ENCODE data around the gene TPP1. TPM values are rescaled to one million over a fixed set of nuclear protein-coding genes. Genes with fewer than 3 reads are reported as not detected.
A peak's percentile ranks its signal among the peaks of the same experiment; 100 is the strongest.

The TPP1 gene
- total RNA-seq, 1 experiment from 2014 or later: 36.1 TPM

DNA sequence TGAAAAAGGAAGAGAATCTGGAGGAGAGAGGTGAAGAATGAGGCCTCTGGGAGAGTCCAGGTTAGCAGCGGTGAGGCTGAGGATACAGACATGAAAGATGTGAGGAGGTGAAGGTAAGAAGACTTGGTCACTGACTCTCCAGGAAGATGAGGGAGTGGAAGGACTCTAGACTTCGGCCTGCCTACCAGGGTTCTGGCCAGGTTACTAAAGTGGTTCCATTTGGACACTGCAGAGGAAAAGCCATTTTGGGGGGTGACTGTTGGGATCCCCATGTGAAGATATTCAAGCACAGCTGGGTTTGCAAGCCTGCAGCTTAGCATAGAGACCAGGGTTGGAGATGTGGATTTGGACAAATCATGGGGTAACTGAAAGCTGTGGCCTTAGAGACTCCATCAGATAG lies 28.6 kb upstream of the TPP1 start:
- no peak for DNase-seq (ENCODE audit: low read depth)

DNA sequence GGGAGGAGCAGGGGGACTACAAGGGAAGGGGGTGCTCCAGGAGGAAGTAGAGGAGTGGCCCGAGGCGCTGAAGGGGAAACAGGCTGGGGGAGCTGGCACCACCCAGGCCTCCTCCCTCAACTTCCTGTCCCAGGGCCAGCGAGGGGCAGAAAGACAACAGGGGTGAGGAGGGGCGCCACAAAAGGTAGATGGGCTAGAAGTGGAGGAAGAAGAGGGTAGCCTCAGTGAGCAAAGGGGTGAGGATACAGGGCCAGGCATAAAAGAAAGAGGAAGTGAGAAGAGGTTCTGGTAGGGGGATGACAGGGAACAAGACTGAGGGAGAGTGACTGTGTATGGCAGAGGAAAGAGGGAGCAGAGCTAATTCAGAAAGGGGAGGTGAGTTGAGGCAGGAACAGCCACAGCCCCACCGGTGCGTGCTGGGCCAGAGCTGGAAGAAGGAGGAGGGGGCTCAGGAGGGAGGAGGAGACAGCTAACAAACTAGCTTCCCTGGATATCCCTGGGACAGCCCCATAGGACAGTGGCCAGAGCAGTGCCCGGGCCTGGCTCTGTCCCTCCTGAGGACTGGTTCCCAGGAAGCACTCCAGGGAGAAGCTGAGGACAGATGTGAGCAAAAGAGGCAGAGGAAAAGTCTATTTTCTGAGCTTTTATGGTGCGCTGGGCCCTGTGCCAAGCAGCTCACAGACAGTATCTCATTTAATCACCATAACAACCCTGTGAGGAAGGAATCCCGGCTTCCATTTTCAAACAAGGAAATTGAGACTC lies 27.9 kb upstream of the TPP1 start:
- DNase-seq (ENCODE audit: low read depth): no peak

DNA sequence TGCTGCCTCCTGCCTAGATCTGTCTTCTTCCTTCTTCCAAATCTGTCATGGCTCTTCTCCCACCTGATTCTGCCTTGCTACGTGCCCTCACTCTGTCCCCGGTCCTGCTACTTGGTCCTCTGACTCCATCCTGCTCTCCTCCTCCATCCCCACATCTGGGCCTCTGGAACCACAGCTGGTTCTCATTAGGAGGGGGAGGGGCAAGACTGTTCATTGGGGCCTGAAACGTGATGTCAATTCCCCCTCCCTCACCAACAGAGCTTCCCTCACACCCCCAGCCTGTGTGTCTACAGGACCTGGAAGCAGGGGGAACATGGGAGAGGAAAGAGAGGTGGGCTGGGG lies 27.3 kb upstream of the TPP1 start:
- no peak for DNase-seq (ENCODE audit: low read depth)

DNA sequence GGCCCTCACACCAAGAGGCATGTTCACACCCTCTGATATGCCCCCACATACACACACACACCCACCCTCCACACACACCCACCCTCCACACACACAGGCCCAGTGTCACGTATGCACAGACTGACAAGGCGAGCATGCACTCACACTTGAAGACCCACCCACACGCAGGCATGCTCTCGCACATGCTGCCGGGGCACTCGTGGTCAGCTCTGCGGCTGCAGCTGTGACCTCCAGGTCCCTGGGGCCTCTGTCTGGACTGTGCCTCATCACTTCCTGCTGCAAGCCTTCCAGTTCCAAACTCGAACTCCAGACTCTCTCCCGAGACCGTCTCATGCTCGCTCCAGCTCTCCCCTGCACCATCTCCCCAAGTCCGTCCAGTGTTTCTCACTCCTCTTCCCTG lies 26.8 kb upstream of the TPP1 start:
- peak; percentile 82 for DNase-seq (ENCODE audit: low read depth)

DNA sequence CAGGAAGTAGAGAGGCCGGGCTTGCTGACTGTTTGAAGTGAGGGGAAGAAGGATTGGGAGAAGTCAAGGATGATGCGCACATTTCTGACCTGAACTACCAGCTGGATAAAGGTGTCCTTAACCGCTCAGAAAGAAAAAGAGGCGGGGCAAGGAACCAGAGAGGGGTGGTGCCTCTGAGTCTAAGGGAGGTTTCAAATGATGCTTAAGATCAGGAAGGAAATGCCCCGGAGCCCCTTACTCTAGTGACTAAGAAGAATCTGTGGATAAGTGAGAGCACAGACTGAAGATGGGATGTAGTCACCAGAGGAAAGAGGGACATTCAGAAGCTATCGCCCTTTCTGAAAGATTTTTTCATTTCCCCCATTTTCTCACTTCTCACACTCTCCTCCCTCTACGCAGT lies 23.7 kb upstream of the TPP1 start:
- no peak for DNase-seq (ENCODE audit: low read depth)

DNA sequence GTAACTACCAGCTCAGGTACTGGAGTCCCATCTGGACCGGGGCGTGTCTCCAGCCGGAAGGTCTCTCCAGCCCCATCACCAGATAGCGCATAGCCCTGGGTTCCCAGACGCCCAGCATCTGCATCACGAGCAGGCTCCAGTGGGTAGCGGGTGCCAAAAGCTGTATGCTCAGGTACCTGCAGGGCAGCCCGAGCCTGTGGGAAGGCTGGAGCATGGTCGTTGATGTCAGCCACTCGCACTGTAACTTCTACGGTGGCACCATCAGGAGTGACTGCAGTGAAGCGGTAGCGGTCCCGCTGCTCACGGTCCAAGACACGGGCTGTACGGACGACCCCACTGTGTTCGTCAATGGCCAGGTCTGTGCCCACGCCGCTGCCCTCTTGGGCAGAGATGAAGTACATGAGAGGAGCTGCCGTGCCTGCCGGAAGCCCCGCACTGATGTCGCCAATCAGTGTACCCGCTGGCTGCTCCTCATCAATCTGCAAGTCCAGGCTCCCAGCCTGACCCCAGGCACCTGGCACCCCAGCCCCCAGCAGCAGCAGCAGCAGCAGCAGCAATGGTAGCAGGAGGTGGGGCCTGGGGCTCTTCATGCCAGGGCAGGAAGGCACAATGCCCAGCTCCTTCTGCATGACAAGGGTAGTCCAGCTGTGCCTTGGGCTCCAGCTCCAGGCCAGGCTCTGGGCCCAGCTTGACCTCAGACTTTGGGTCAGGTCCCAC lies 21.9 kb upstream of the TPP1 start:
- no peak for DNase-seq (ENCODE audit: low read depth)

DNA sequence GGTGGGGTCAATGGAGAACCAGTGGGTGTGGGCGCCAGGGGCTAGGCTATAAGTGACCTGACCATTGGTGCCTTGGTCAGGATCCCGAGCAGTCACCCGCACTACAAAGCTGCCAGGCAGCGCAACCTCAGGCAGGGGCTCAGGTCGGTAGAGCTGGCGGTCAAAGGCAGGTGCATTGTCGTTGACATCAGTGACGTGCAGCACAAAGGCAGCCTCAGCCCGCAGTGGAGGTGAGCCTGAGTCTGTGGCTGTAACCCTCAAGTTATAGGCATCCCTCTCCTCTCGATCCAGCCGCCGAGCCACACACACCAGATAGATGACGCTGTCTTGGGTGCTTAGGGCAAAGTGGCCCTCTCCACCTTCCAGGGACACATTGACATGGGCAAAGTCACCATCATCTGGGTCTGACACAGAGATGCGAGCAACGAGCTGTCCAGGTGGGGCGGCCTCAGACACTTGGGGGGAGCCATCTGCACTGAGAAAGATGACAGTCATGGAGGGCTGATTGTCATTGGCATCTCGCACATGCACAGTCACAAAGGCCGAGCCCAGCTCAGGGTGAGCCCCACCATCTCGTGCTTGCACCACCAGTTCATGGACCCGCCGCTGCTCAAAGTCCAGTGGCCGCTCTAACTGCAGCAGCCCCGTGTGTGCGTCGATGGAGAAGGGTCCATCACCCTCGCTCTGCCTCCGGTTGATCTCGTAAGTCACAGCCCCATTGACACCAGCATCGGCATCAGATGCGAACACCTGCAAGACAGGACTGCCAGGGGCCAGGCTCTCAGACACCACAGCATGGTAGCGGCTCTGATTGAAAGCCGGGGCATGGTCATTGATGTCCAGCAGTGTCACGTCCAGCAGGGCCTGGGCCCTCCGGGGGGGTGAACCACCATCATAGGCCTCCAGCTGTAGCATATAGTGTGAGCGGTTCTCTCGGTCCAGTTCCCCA lies 21.1 kb upstream of the TPP1 start:
- DNase-seq (ENCODE audit: low read depth): no peak

DNA sequence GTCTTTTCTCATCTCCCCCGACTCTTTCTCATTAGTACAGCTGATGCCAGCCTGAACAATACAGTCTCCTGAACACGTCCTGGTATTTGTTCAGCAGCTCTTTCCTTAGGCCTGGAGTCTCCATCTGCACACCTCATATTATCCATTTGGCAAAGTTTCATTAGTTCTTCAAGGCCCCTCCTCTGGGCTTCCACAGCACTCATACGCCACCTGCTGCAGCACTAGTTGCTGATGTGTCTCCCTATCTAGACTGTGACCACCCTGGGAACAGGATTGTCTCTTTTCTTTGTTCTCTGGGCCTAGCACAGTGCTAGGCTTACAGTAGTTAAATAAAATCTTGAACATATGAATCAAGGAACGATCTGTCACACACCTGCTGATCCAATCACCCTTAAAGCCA lies 19.2 kb upstream of the TPP1 start:
- no peak for DNase-seq (ENCODE audit: low read depth)

DNA sequence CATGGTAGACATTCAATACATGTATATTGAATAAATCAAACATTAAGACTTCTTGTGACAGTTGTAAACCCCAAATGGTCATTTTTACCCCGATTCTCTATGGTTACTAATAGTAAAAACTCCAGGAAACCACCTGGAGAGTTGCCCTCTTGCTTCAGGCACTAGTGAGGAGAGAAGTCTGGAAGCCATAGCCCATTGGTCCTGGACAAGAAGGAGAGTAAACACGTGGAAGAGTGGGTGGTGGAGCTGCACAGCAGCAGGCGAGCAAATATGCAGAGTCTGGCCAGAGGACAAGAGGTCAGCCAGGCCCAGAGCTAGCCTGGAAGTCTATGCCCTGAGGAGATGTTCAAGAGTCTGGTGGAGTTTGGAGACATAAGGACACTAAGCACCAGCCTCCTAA lies 18.6 kb upstream of the TPP1 start:
- no peak for DNase-seq (ENCODE audit: low read depth)

DNA sequence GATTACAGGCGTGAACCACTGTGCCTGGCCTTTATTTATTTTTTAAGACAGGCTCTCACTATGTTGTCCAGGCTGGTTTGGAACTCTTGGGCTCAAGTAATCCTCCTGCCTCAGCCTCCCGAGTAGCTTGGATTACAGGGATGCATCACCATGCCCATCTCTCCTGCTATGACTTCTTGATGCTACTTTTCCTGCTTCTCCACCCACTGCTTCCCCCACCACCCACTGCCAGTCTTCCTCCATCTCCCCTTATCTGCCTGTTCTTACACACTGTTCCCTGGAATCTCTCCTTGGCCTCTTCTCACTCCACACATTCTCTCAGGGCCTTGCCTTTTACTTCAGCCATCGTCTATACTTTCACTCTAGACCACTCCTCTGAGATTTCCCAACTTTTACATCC lies 17.3 kb upstream of the TPP1 start:
- DNase-seq (ENCODE audit: low read depth): no peak

DNA sequence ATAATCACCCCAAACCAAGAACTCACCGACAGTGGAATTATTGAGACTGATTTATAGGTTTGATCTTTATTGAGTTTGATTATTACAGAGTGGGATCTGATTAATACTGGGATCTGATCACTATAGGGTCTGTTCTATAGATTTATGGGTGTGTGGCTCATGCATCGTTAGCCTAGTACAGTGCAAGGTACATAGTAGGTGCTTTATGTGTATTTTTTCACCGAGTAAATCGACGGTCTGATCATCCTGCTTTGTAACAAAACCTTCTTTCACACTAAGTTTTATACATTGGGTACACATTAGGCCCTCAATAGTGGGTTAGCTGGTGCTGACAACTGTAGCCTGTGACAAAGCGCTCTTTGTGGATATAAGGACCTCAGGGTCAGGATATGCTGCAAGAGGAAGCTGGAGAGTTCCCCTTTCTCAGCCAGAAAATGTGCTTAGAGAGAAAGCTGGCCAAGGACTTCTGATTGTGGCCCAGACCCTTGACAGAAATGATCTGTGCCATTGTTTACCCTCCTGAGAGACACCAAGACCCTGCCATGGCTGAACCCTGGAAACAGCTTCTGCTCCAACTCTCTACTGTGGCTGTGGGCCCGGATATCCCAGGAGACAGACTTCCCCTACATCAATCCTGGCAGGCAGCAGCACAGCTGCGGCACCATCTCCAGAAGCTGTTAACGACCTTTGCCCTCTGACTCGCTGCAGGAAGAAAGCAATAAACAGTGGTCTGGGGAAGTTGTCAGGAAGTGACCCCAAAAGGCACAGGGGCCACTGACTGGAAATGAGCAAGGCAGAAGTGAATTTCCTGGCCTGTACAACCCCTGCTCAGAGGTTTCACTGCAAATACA lies 16.1 kb upstream of the TPP1 start:
- DNase-seq (ENCODE audit: low read depth): peak; percentile 86

DNA sequence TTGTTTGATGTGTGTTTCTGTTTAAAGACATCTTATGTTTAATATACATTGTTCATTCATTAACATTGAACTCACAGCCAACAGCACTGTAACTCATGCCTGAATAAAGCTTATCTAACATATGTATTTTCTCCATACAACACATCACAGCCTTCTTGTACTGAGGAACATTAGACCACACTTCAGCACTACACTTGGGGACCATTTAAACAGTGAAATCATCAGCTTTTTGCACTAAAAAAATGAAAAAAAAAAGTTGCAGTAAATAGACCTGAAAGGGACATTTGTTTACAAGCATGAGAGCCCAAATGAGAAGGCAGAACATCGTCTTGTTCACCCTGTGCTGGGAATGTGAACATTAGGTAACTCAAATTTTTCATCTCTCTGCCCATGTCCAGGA lies 15.3 kb upstream of the TPP1 start:
- DNase-seq (ENCODE audit: low read depth): no peak

DNA sequence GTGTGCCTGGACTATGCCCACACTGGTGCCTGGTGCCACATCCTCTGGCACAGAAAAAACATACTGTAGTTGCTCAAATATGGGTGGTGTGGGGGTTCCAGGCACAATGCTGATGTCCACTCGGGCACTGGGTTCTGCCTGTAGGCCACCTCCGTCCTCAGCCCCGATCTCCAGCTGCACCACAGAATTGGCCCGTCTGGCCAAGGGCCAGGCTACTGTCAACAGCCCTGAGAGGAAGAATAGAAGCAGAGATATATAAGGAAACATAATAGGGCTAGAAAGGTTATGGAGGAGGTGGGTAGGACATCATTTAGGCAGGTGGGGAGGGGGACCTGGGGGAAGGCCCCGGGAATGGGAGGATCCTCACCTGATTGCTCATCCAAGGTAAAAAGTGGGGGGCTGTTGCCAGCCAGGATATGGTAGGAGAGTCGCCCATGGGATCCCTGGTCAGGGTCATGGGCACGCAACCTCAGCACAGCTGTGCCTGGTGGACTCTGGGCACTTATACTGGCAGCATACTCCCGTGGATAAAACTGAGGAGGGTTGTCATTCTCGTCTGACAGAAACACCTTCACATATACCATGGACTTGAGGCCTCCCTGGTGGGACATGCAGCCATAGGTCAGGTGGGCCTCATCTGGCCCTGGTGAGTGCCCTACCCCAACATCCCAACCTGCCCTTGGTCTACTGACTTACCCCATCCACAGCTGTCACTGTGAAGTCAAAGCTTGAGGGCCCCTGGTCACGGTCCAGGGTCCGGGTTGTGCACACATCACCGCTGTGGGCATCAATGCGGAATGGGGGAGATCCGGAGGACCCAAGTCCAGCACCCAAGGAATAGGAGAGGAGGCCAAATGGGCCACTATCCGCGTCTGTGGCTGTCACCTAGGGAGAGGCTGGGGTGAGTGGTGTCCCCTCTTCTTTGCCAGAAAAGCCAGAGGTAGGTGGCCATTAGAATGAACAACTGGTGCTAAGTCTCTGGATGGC lies 14.5 kb upstream of the TPP1 start:
- no peak for DNase-seq (ENCODE audit: low read depth)

DNA sequence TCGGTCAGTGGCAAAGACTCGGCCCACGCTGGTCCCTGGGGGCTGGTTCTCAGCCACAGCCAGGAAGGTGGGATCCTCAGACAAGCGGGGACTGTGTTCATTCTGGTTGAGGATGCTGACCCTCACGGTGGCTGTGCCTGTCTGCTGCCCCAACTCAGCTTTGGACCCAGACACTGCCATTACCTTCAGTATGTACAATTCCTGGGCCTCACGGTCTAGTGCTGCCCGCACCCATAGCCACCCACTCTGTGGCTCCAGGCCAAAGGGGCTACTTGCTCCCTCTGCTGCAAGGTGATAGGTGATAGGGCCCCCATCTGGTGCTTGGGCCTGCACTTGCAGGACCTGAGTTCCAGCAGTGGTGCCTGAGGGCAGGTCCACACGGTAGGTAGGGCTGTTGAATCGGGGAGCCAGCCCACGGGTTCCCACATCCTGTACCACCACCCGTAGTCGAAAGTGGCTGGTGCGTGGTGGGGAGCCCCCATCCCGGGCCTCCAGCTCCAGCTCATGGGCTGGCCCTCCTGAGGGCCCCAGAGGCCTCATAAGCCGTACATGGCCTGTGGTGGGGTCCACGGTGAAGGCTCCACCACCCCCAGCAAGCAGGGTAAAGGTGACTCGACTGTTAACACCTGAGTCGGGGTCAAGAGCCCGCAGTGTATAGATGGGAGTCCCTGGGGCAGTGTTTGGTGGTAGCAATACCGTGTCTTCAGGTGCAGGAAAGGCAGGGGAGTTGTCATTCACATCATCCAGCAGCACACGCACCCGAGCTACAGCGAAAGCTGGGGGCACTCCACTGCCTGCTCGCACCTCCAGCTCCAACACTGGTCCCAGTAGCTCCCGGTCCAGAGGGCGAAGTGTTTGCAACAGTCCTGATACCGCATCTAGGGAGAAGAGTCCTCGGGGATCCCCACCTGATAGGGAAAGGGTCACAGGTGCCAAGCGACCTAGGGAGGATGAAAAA lies 13.2 kb upstream of the TPP1 start:
- no peak for DNase-seq (ENCODE audit: low read depth)

DNA sequence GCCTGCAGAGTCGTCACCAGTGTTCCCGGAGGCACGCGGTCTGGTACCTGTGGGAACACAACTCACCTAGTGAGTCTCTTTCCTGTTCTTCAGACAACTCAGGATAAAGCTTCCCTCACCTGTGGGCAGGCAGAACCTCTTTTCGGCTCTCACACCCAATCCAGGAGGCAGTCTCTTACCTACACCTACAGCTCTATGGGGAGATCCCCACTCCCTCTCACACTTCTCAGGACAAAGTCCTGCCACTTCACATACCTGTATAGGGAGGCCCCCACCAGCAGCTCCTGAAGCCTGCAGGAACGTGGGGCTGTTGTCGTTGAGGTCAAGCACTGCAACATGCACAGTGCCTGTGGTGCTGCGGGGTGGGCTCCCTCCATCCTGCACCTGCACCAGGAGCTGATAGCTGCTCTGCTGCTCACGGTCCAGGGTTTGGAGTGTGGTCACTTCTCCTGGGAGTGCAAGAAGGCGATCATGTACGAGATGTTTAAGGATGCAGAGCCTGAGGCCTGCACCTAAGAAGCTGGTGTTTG lies 12.2 kb upstream of the TPP1 start:
- no peak for DNase-seq (ENCODE audit: low read depth)

DNA sequence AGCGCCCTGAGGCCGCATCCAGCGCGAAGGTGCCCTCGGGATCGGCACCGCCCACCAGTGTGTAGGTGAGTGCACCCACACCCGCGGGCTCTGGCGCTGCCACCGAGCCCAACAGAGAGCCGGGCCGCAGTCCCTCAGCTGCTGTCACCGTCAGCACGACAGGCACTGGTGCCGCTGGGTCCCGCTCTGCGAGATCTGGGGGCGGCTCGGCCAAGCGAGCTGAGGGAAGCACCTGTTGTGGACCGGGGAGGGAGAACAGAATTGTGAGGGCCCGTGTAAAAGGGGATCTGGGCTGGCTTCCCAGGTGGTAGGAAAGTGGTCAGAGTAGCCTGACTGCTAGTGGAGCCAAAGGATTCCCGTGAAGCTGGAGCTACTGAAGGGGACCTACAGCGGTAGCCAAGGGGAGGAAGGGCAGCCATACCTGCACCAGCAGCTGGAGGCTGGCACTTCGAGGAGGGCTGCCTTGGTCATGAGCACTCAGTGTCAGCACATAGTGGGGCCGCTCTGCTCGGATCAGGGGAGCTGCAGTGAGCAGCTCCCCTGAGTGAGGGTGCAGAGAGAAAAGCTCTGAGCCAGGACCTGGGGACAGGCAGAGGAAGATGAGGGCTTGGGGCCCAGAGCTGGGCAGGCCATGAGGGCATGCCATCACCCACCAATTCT lies 11.5 kb upstream of the TPP1 start:
- DNase-seq (ENCODE audit: low read depth): no peak

DNA sequence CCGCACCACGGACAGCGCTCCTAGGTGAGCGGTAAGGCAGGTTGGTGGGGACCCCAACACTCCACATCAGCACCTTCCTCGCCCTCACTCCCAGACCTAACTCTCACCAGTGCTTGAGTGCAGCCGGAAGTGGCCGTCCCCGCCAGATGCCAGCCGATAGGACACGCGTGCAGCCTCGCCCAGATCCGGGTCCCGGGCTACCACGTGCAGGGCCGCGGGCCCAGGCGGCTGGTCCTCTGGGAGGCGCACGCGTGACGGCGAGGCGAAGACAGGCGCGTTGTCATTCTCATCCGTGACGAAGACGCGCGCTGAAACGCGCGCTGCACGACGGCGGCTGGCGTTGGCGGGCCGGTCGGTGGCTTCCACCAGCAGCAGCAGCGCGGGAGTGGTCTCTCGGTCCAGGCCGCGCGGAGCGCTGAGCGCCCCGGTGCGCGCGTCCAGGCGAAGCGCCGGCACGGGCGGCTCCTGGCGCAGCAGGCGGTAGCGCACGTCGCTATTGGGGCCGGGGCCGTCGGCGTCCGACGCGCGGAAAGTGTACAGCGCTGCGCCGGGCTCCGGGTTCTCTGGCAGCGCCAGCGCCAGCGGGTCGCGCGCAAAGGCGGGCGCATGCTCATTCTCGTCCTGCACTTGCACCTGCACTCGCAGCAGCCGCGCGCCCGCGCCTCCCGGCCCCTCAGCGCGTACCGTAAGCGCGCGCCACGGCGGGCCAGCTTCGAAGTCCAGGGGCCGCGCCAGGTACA lies 10.8 kb upstream of the TPP1 start:
- no peak for DNase-seq (ENCODE audit: low read depth)

DNA sequence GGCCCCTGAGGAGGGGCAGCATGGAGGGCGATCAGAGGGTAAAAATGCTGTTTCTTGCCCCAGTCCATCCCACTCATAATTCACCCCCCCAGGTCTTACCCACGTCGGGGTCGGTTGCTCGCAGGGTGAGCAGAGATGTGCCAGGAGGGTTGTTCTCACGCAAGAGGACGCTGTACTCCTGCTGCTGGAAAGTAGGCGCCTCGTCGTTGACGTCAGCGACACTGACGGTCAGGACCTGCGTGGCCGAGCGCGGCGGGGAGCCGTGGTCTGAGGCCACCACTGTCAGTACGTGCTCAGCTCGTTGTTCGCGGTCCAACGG lies 10.3 kb upstream of the TPP1 start:
- no peak for DNase-seq (ENCODE audit: low read depth)
